Lung (tissue), 12 donors: ENCODE results near the gene MED4. TPM values are rescaled to one million over a fixed set of nuclear protein-coding genes. Genes with fewer than 3 reads are reported as not detected.

ENCODE experiments used
- ATAC-seq: fragments of 200-7000 bp; cut with Tn5 transposase; one replicate; pipeline ENCODE4 v1.9.1; 2020; ENCODE audit warnings: moderate number of reproducible peaks; ENCODE audit not compliant: insufficient read depth, low FRiP score
- DNase-seq, 3 donors: peaks; one replicate each; pipeline ENCODE4 v3.0.0-alpha.2; 2013 to 2017
- H3K27ac ChIP-seq, 2 donors: one replicate each; pipeline ENCODE4 v1.5.1; 2013; ENCODE audit warnings: mild to moderate bottlenecking in 2 of 2, moderate library complexity in 2 of 2, control low read depth in 1 of 2, inconsistent platforms in 1 of 2, low read depth in 1 of 2, low read length in 1 of 2
- H3K27me3 ChIP-seq, 3 donors: one replicate each; pipeline ENCODE4 v1.5.1; 2013; ENCODE audit warnings: low read length in 2 of 3; ENCODE audit not compliant: control insufficient read depth in 3 of 3, insufficient read depth in 3 of 3
- H3K36me3 ChIP-seq, 4 donors: one replicate each; pipeline ENCODE4 v1.5.1; 2013; ENCODE audit warnings: low read length in 4 of 4, mild to moderate bottlenecking in 1 of 4, moderate library complexity in 1 of 4; ENCODE audit not compliant: control insufficient read depth in 4 of 4, insufficient read depth in 4 of 4
- H3K4me1 ChIP-seq, 5 donors: one replicate each; pipeline ENCODE4 v1.5.1; 2013; ENCODE audit warnings: low read length in 5 of 5, mild to moderate bottlenecking in 2 of 5, moderate library complexity in 1 of 5; ENCODE audit not compliant: control insufficient read depth in 5 of 5, insufficient read depth in 5 of 5
- H3K4me3 ChIP-seq: one replicate; pipeline ENCODE4 v1.5.1; 2013; ENCODE audit warnings: mild to moderate bottlenecking, control low read depth, moderate library complexity
- H3K9ac ChIP-seq, 2 donors: one replicate each; pipeline ENCODE4 v1.5.1; 2013; ENCODE audit warnings: low read length in 2 of 2, control low read depth in 1 of 2; ENCODE audit not compliant: insufficient read depth in 1 of 2
- H3K9me3 ChIP-seq, 4 donors: one replicate each; pipeline ENCODE4 v1.5.1; 2013; ENCODE audit warnings: low read length in 3 of 4, mild to moderate bottlenecking in 1 of 4, moderate library complexity in 1 of 4; ENCODE audit not compliant: control insufficient read depth in 4 of 4, insufficient read depth in 3 of 4
- WGBS, 2 donors: extraction: QIAGEN DNeasy Blood & Tissue Kit; methylation state at CpG; one replicate each; pipeline ENCODE4 v1.1.7; 2013; 5-methylcytosine and 5-hydroxymethylcytosine counted together
- polyA plus RNA-seq, 2 donors: library from polyadenylated mRNA; stranded (reverse); fragments of 200-250 nt; gene quantifications; one replicate each; pipeline ENCODE4 v1.2.1, GENCODE V29; 2013
- total RNA-seq, 2 donors: library from RNA; depleted of rRNA in 1 of 2; stranded (reverse); fragments of >200 nt in 1 of 2; gene quantifications; one replicate each; pipeline ENCODE4 v1.2.1, GENCODE V29; 2014 to 2021
- TF ChIP-seq, protein P1 (sequence below): IDR thresholded peaks from 2 replicates; pipeline ENCODE4 v1.5.1; 2012; ENCODE audit warnings: mild to moderate bottlenecking; ENCODE audit errors: control extremely low read depth, extremely low read depth
- donor health status: control.
- donor health status: control.
- donor health status: Bipolar disorder and iron deficiency.
- donor health status: healthy.
- donor health status: DM: yes; HTN: yes; CAD: no.

MED4 gene
- total and polyA plus RNA-seq, 4 donors: 37.7 to 69.8 (median 47.6) TPM

DNA sequence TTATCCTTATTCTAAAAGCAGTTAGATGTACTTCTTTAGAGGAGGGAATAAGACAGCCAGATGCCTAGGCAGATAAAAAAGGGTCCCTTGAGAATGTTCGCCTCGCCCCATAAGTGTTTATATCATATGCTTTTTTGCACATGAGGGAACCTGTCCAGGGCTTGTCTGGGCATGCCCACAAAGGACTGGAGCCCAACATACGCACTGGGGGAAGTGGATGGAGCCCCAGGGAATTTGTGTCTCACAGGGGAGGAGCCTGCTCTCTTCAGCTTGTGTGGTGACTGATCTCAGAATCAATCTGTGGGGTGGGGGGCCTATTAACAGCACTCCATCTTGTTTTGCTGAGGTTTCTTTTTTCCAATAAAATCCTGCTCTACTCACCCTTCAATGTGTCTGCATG, 22.6 kb downstream of the MED4 start:
- ATAC-seq: no peak
- Histone ChIP-seq H3K36me3 (peaks cover 20 to 72% (median 52%) of the 10 kb centered on the region in 4 donors), H3K9ac (no peak overlapping the region), H3K4me1 (peaks cover 0 to 3% (median 0%) of the 10 kb centered on the region in 5 donors), H3K4me3 (no peak overlapping the region), H3K27me3 (no peaks in the 10 kb centered on the region), H3K9me3 (peaks cover 0 to 41% (median 15%) of the 10 kb centered on the region in 4 donors), H3K27ac (no peak overlapping the region)
- TF ChIP-seq, protein P1, sequence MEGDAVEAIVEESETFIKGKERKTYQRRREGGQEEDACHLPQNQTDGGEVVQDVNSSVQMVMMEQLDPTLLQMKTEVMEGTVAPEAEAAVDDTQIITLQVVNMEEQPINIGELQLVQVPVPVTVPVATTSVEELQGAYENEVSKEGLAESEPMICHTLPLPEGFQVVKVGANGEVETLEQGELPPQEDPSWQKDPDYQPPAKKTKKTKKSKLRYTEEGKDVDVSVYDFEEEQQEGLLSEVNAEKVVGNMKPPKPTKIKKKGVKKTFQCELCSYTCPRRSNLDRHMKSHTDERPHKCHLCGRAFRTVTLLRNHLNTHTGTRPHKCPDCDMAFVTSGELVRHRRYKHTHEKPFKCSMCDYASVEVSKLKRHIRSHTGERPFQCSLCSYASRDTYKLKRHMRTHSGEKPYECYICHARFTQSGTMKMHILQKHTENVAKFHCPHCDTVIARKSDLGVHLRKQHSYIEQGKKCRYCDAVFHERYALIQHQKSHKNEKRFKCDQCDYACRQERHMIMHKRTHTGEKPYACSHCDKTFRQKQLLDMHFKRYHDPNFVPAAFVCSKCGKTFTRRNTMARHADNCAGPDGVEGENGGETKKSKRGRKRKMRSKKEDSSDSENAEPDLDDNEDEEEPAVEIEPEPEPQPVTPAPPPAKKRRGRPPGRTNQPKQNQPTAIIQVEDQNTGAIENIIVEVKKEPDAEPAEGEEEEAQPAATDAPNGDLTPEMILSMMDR: no peak
- DNase-seq: no peak
- WGBS, 2 donors: 97 to 99% methylated on average over 3 of the region's 3 CpGs

DNA sequence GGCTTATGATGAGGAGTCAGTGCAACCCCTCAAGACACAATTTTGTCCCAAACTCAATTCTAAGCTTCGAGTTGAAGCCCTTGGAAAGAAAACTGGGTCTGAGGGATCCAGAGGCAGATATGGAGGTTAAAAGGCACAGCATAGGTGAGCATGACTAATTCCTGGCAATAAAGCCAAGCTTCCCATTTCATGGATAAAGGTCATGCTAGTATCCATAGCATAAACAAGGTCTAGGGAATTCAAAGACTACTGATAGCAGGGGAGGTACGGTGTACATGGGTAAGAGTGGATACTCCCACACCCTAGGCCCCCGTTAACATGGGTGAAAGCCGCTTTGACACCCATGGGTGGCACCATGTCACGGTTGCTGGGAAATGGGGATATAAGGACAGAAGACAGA, 24.0 kb downstream of the MED4 start:
- H3K9me3 ChIP-seq: peaks cover 0 to 41% (median 17%) of the 10 kb centered on the region in 4 donors
- no peak overlapping the region for H3K4me3 ChIP-seq
- H3K9ac ChIP-seq: no peak overlapping the region
- no peaks in the 10 kb centered on the region for H3K27me3 ChIP-seq
- TF ChIP-seq, protein P1: no peak
- DNase-seq (no peak), ATAC-seq (no peak)
- no peak overlapping the region for H3K27ac ChIP-seq
- 87 to 88% methylated on average over 5 of the region's 5 CpGs for WGBS, 2 donors
- H3K36me3 ChIP-seq: peaks cover 26 to 76% (median 50%) of the 10 kb centered on the region in 4 donors
- H3K4me1 ChIP-seq: peaks cover 0 to 3% (median 0%) of the 10 kb centered on the region in 5 donors

DNA sequence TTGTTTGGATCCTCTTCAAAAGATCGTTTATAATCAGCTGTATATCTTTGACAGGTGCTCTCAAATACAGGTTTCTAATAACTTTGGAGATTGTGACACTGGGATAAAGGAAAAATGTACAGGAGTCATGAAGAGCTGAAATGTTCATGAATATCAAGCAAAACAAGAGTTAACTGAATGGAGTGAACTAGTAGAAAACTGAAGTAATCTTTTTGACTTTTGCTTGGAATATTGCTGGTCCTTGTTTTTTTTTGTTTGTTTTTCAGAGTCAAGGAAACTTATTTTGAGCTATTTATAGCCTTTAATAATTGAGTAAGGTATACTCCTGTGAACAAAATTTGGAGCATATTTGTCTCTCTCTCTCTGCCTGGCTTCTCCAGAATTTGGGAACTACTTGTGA, 25.3 kb downstream of the MED4 start:
- no peak overlapping the region for H3K9ac ChIP-seq
- ATAC-seq (no peak), DNase-seq (peak in 1 of 3 donors; percentile 29)
- peaks cover 23 to 66% (median 43%) of the 10 kb centered on the region in 4 donors for H3K36me3 ChIP-seq
- peaks cover 0 to 3% (median 0%) of the 10 kb centered on the region in 5 donors for H3K4me1 ChIP-seq
- no peak overlapping the region for H3K27ac ChIP-seq
- peaks cover 0 to 41% (median 18%) of the 10 kb centered on the region in 4 donors for H3K9me3 ChIP-seq
- no peak overlapping the region for H3K4me3 ChIP-seq
- no peaks in the 10 kb centered on the region for H3K27me3 ChIP-seq
- TF ChIP-seq, protein P1: no peak
- WGBS, 2 donors: 95 to 97% methylated on average over 1 of the region's 1 CpG

GRCh38 chr13:48068952-48069351, 26.0 kb downstream of the MED4 start:
- H3K9ac ChIP-seq: no peak overlapping the region
- DNase-seq (peak in 1 of 3 donors; percentile 8), ATAC-seq (no peak)
- 98 to 99% methylated on average over 2 of the region's 2 CpGs for WGBS, 2 donors
- H3K4me3 ChIP-seq: no peak overlapping the region
- H3K36me3 ChIP-seq: peaks cover 23 to 60% (median 41%) of the 10 kb centered on the region in 4 donors
- TF ChIP-seq, protein P1: no peak
- peaks cover 0 to 41% (median 18%) of the 10 kb centered on the region in 4 donors for H3K9me3 ChIP-seq
- no peak overlapping the region for H3K27ac ChIP-seq
- peaks cover 0 to 3% (median 0%) of the 10 kb centered on the region in 5 donors for H3K4me1 ChIP-seq
- H3K27me3 ChIP-seq: no peaks in the 10 kb centered on the region
